GM21619 (cell line): Measurements from ENCODE around the gene JARID2.
"Not testable (repeated sequence)": the region's sequence is repeated elsewhere in the genome, so short reads cannot be mapped to it uniquely, and the experiment has no call there.

Experiments used
- ATAC-seq: cut with Tn5 transposase; IDR thresholded peaks from one replicate; pipeline ENCODE4 v1.9.1; 2021; ENCODE audit not compliant: unreplicated experiment

The JARID2 gene

GRCh38 chr6:15533379-15534026, 287.6 kb downstream of the JARID2 start:
- no peak for ATAC-seq

DNA sequence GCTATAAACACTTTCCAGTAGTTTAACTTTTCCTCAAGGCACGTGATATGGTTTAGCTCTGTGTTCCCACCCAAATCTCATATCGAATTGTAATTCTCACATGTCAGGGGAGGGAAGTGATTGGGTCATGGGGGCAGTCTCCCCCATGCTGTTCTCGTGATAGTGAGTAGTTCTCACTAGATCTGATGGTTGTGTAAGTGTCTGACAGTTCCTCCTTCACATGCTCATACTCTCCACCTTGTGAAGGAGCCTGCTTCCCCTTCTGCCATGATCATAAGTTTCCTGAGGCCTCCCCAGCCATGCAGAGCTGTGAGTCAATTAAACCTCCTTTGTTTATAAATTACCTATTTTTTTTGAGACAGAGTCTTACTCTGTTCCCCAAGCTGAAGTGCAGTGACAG, 289.1 kb downstream of the JARID2 start:
- ATAC-seq = no peak

DNA sequence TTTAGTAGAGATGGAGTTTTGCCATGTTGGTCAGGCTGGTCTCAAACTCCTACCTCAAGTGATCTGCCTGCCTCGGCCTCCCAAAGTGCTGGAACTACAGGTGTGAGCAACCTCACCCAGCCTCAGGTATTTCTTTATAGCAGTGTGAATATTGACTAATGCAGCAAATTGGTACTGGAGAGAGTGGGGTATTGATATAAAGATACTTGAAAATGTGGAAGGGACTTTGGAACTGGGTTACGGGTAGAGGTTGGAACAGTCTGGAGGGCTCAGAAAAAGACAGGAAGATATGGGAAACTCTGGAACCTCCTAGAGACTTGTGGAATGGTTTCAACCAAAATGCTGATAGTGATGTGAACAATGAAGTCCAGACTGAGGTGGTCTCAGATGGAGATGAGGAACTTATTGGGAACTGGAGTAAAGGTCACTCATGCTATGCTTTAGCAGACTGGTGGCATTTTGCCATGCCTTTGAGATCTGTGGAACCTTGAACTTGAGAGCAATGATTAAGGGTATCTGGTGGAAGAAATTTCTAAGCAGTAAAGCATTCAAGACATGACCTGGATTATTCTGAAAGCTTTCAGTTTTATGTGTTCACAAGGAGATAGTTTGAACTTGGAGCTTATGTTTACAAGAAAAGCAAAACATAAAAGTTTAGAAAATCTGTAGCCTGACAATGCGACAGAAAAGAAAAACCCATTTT, 289.8 kb downstream of the JARID2 start:
- no peak for ATAC-seq

GRCh38 chr6:15536198-15536955, 290.5 kb downstream of the JARID2 start:
- ATAC-seq = no peak

DNA sequence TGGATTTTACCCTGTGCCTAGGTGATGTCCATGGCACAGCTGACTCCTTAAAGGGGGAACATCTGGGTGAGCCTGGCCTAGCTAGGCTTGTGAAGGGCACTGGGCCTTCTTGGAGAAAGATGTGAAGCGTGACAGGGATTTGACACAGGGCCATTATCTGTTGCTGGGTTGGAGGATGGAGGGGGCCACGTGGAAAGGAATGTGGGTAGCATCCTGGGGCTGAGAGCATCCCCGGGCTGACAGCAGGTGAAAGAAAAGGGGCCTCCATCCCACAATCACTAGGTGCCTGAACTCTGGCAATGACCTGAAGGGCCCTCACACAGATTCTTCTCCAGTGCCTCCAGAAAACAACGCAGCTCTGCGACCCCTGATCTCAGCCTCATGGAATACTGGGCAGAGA, 292.2 kb downstream of the JARID2 start:
- ATAC-seq = no peak

- ATAC-seq = no peak
Observed at GRCh38 chr6:15538766-15539495, 293.1 kb downstream of the JARID2 start.

- no peak for ATAC-seq
Observed at GRCh38 chr6:15539722-15540270, 293.9 kb downstream of the JARID2 start.

GRCh38 chr6:15543332-15543917, 297.6 kb downstream of the JARID2 start:
- ATAC-seq = not testable (repeated sequence)

DNA sequence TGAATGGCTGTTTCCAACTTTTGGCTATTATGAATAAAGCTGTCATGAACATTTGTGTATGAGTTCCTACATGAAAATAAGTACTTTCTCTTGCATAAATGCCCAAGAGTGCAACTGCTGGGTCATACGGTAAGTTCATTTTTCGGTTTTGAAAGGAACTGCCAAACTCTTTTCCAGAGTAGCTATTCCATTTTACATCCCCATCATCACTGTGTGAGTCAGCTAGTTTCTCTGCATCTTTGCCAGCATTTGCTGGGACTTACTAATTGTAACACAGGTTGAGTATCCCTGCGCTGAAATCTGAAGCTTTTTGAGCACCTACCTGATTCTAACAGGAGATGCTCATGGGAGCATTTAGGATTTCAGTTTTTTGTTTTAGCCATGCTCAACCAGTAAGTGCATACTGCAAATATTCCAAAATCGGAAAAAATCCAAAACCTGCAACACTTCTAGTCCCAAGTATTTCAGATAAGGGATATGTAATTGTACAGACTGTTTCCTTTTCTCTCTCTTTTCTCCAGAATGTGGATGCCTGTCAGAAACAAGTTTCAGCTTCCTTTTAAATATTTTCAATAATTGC, 298.5 kb downstream of the JARID2 start:
- no peak for ATAC-seq

- no peak for ATAC-seq
Observed at GRCh38 chr6:15546591-15546990, 300.7 kb downstream of the JARID2 start.

DNA sequence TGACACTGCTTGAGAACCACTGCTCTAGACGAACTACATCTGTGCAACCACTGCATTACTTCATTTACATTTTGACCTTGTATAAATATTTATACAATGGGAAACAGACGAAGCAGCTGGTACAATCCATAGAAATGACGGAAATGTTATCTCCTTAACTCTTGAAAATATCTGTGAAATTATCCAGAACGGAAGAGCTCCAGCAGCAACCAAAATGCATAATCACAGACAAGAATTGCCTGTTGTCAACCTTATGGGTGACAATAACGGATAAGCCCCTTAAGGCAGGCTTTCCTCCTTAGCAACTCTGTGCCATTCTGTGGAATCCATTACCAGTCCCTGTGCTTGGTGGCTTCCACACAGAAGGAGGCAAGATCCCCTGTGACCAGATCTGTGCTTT, 301.5 kb downstream of the JARID2 start:
- ATAC-seq = no peak

DNA sequence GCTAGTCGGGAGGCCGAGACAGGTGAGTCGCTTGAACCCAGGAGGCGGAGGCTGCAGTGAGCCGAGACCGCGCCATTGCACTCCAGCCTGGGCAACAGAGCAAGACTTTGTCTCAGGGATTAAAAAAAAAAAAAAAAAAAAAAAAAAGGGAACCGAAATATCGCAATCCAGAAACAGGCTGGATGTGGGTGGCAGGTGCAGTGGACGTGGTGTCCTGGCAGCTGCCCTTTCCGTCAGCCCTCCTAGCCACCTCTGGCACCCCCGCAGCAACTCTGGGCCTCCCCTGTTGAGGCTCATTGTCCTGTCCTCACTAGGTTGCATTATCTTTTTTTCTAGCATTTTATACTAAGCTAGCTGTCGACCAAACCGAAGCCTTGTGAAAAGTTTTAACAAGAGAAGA, 303.5 kb downstream of the JARID2 start:
- ATAC-seq = no peak

GRCh38 chr6:15550546-15551123, 304.8 kb downstream of the JARID2 start:
- no peak for ATAC-seq

DNA sequence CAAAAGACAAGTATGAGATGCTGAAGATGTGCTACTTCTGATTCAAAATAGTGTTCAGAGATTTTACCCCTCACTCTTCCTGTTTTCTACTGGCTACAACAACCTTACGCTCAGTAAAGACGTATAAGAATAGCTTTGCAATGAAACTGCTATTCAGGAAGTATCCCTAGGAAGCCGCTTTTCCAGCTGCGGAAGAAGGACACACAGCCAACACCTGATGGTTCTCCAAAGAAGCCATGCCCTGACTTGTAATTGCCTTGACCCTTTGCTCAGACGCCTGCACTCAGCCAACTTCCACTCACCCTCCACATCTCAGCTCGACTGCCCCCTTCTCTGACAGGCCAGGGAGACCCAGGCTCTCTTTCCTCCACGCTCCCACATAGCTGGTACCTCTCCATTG, 305.4 kb downstream of the JARID2 start:
- ATAC-seq = no peak

GRCh38 chr6:15551798-15552197, 305.9 kb downstream of the JARID2 start:
- no peak for ATAC-seq

GRCh38 chr6:15553031-15553430, 307.2 kb downstream of the JARID2 start:
- ATAC-seq = no peak

DNA sequence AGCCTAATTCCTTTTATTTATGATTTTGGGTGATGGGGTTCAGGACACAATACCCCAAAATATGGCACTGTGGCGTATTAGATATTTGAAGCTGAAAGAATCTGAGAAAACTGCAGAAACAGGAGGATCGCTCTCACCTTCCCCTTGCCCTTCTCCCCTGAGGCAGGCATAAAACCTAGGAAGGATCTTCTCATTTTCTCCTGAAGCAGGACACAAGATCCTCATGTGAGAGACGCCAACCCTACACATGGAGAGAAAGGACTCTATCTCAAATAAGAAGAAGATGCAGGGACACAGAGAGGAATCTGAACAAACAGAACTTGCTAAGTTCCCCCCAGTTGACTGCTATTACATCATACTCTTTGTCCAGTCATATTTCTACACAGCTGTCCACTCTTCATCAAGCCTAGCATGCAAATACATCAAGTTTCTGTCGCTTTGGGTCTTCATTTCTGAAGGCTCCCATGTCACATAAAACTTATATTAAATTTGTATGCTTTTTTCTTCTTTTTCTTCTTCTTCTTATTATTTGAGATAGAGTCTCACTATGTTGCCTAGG, 307.9 kb downstream of the JARID2 start:
- ATAC-seq = no peak

DNA sequence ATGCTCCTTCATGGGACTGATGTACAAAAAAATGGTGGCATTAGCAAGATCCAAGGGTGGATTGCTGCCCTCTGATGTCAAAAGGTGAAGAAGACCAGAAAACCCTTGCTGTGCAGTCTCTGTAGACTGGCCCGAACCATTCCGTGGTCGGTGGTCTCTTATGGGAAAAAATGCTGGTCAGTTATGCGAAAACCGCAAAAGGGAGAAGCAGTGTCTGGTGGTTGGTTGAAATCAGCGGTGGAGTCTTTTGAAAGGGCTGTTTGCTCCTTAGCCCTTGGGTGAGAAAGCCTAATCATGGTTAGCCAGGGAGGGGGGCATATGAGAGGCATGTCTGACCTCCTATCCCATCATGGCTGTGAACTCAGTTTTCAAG, 308.8 kb downstream of the JARID2 start:
- no peak for ATAC-seq

DNA sequence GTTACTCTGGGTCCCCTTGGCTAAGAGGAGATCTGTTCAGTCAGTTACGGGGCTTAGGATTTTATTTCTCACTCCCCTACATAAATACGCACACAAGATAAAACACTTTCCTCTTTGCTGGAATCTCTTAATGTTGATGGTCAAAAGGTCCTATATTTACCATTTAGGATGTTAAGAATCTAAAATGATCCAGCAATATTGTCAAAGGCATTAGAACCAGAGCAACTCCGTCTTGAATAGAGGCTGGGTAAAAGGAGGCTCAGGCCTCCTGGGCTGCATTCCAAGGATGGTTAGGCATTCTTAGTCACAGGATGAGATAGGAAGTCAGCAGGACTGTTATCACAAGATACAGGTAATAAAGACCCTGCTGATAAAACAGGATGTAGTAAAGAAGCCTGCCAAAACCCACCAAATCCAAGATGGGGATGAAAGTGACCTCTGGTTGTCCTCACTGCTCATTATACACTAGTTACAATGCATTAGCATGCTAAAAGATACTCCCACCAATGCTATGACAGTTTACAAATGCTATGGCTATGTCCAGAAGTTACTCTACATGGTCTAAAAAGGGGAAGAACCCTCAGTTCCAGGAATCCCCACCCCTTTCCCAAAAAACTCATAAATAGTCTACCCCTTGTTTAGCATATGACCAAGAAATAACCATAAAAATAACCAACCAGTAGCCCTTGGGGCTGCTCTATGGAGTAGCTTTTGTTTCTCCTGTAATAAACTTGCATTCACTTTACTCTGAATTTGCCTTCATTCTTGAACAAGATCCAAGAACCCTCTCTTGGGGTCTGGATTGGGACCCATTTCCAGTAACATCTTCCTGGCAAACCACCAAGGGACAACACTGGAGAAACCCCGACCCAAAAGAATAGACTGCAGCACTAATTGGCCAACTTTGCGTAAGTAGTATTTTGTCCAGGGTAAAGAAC, 309.5 kb downstream of the JARID2 start:
- ATAC-seq = no peak
